HepG2 (cell line): ENCODE data around the gene MMP24OS. TPM values are rescaled to one million over a fixed set of nuclear protein-coding genes. Genes with fewer than 3 reads are reported as not detected.

ENCODE experiments used
- GLMP ChIP-seq: sonication (generic); formaldehyde crosslinking; IDR thresholded peaks from 2 replicates; pipeline ENCODE4 v1.9.0; 2021; ENCODE audit warnings: missing genetic modification reagents, mild to moderate bottlenecking, borderline replicate concordance
- KLF6 ChIP-seq: IDR thresholded peaks from 2 replicates; pipeline ENCODE4 v1.8.0; 2016; ENCODE audit warnings: missing biosample characterization, missing genetic modification reagents
- MYC ChIP-seq: sonication (generic); formaldehyde crosslinking; IDR thresholded peaks from 2 replicates; pipeline ENCODE4 v1.9.0; 2021; ENCODE audit warnings: missing genetic modification reagents, borderline replicate concordance
- NAIF1 ChIP-seq: sonication (generic); formaldehyde crosslinking; IDR thresholded peaks from 2 replicates; pipeline ENCODE4 v1.5.0; 2020; ENCODE audit warnings: mild to moderate bottlenecking, missing genetic modification reagents, borderline replicate concordance
- NONO ChIP-seq, 2 experiments: fragments of 450-650 bp in 1 of 2; sonication (generic) in 1 of 2; formaldehyde crosslinking in 1 of 2; IDR thresholded peaks in 1 of 2; conservative IDR thresholded peaks in 1 of 2; 2 replicates each; pipeline versions ENCODE4 v1.6.1 to v1.8.0; 2017 to 2022; ENCODE audit warnings: mild to moderate bottlenecking in 1 of 2, missing genetic modification reagents in 1 of 2, moderate library complexity in 1 of 2
- NRL ChIP-seq: sonication (generic); formaldehyde crosslinking; IDR thresholded peaks from 2 replicates; pipeline ENCODE4 v1.5.0; 2020; ENCODE audit warnings: missing genetic modification reagents, mild to moderate bottlenecking, moderate library complexity, borderline replicate concordance
- PRDM15 ChIP-seq: sonication (generic); formaldehyde crosslinking; IDR thresholded peaks from 2 replicates; pipeline ENCODE4 v1.4.0; 2020; ENCODE audit warnings: missing genetic modification reagents
- SATB2 ChIP-seq: sonication (generic); formaldehyde crosslinking; IDR thresholded peaks from 2 replicates; pipeline ENCODE4 v1.5.0; 2020; ENCODE audit warnings: missing genetic modification reagents
- SNRNP70 ChIP-seq: fragments of 200-400 bp; formaldehyde crosslinking; IDR thresholded peaks from 2 replicates; pipeline ENCODE4 v1.6.1; 2017; ENCODE audit warnings: mild to moderate bottlenecking, low read depth, low read length, moderate library complexity
- TEAD3 ChIP-seq: optimal IDR thresholded peaks from 2 replicates; pipeline ENCODE3; 2016; ENCODE audit warnings: borderline replicate concordance
- ZNF207 ChIP-seq: fragments of 450-650 bp; IDR thresholded peaks from 2 replicates; pipeline ENCODE4 v1.6.1; 2016; ENCODE audit warnings: antibody characterized with exemption, borderline replicate concordance
- ZNF333 ChIP-seq: sonication (generic); formaldehyde crosslinking; IDR thresholded peaks from 2 replicates; pipeline ENCODE4 v1.4.0; 2020; ENCODE audit warnings: mild to moderate bottlenecking, missing genetic modification reagents, borderline replicate concordance
- ZNF749 ChIP-seq: sonication (generic); formaldehyde crosslinking; IDR thresholded peaks from 2 replicates; pipeline ENCODE4 v1.8.0; 2022; ENCODE audit warnings: mild to moderate bottlenecking, missing genetic modification reagents, moderate library complexity, borderline replicate concordance
- ZNF816 ChIP-seq: sonication (generic); formaldehyde crosslinking; IDR thresholded peaks from 2 replicates; pipeline ENCODE4 v1.8.0; 2022; ENCODE audit warnings: missing genetic modification reagents, mild to moderate bottlenecking, borderline replicate concordance
- ZXDC ChIP-seq: sonication (generic); formaldehyde crosslinking; IDR thresholded peaks from 2 replicates; pipeline ENCODE4 v1.5.0; 2020; ENCODE audit warnings: mild to moderate bottlenecking, missing genetic modification reagents
- polyA plus RNA-seq, 8 experiments: library from polyadenylated mRNA; depleted of rRNA in 3 of 8; stranded (reverse) in 7 of 8; unstranded in 1 of 8; fragments of >200 nt; fragmentation: Illumina TruSeq in 4 of 8; extraction: Trizol in 4 of 8; gene quantifications; 2 replicates each; pipeline versions ENCODE4 v1.2.1 to v1.2.3, GENCODE V29; 2011 to 2016; ENCODE audit warnings: low read depth in 4 of 8, missing spikeins in 1 of 8, mixed read lengths in 1 of 8; ENCODE audit not compliant: insufficient read depth in 1 of 8
- total RNA-seq, 5 experiments: library from RNA; depleted of rRNA; stranded (reverse); fragments of >200 nt; fragmentation: Illumina TruSeq; extraction: Trizol; gene quantifications; 2 replicates each; pipeline ENCODE4 v1.2.3, GENCODE V29; 2016; ENCODE audit warnings: low read depth in 1 of 5
- TF ChIP-seq, protein P1 (sequence below): sonication (generic); formaldehyde crosslinking; IDR thresholded peaks from 2 replicates; pipeline ENCODE4 v1.9.0; 2021; ENCODE audit warnings: missing genetic modification reagents, borderline replicate concordance

Gene MMP24OS
- total and polyA plus RNA-seq, 2 of the 13 experiments (the other 11 are each of a cell fraction or from before 2014, with no cell fraction given) = 6.0 to 8.5 TPM

DNA sequence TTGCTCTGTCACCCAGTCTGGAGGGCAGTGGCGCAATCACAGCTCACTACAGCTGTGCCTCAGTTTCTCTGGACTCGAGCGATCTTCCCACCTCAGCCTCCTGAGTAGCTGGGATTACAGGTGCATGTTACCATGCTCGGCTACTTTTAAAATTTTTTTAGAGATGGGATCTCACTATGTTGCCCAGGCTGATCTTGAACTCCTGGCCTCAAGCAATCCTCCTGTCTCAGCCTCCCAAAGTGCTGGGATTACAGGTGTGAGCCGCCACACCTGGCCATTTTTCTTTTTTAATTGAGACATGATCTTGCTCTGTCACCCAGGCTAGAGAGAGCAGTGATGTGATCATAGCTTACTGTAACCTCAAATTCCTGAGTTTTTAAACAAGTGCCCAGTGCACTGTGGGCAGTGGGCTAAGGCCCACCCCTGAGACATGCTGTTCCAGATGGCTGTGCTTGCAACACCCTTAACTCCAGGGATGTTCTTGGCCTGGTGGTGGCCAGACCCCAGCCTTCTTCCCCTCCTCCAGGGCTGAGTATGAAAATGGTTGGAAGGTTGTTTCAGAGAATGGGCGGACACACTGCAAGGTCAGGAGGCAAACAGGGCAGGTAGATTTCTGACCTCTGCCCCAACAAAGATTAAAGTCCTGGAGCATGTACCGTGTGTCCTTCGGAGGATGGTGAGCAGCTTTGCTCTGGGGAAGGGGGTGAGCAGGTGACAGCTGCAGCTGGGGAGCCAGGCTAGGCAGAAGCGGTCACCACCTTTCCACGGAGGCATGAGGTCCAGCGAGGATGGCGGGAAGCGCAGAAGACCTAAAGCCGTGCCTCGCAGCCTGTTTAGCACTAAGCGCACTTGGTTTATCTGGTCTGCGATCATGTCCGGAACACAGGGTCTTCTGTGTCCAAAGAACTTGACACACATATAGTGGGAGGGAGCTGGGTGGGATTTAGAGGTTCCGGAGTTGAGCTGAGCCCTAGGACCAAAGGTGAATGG lies 15.7 kb upstream of the MMP24OS start (continued):
- 0 out of 2 replicates have a peak, but pooled peaks have one; percentile 32 for TF ChIP-seq NRL (CRISPR knock-in tag)
- TF ChIP-seq ZNF816 (CRISPR knock-in tag) = no peak
- TF ChIP-seq NONO (IDR thresholded peaks at IDR 0.05) = no peak
- 0 out of 2 replicates have a peak, but pooled peaks have one; percentile 8 for TF ChIP-seq NONO (CRISPR knock-in tag; conservative IDR thresholded peaks at IDR 0.05)
- no peak for TF ChIP-seq ZXDC (CRISPR knock-in tag)
- no peak for TF ChIP-seq GLMP (CRISPR knock-in tag)
- peak; percentile 26 for TF ChIP-seq TEAD3 (CRISPR knock-in tag)
- no peak for TF ChIP-seq KLF6 (CRISPR knock-in tag)
- TF ChIP-seq, protein P1, sequence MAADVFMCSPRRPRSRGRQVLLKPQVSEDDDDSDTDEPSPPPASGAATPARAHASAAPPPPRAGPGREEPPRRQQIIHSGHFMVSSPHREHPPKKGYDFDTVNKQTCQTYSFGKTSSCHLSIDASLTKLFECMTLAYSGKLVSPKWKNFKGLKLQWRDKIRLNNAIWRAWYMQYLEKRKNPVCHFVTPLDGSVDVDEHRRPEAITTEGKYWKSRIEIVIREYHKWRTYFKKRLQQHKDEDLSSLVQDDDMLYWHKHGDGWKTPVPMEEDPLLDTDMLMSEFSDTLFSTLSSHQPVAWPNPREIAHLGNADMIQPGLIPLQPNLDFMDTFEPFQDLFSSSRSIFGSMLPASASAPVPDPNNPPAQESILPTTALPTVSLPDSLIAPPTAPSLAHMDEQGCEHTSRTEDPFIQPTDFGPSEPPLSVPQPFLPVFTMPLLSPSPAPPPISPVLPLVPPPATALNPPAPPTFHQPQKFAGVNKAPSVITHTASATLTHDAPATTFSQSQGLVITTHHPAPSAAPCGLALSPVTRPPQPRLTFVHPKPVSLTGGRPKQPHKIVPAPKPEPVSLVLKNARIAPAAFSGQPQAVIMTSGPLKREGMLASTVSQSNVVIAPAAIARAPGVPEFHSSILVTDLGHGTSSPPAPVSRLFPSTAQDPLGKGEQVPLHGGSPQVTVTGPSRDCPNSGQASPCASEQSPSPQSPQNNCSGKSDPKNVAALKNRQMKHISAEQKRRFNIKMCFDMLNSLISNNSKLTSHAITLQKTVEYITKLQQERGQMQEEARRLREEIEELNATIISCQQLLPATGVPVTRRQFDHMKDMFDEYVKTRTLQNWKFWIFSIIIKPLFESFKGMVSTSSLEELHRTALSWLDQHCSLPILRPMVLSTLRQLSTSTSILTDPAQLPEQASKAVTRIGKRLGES (CRISPR knock-in tag) = no peak
- TF ChIP-seq SATB2 = no peak
- no peak for TF ChIP-seq ZNF207
- TF ChIP-seq MYC = no peak; the same call in 1 of the 2 replicates
- no peak for TF ChIP-seq PRDM15 (CRISPR knock-in tag)
- no peak for TF ChIP-seq NAIF1 (CRISPR knock-in tag)
- no peak for TF ChIP-seq SNRNP70
- TF ChIP-seq ZNF333 (CRISPR knock-in tag) = peak; percentile 19; the same call in 1 of the 2 replicates
- TF ChIP-seq ZNF749 = no peak
